ENCODE results near the gene WFIKKN1. TPM values are rescaled to one million over a fixed set of nuclear protein-coding genes. Genes with fewer than 3 reads are reported as not detected.

Gene WFIKKN1
- total and polyA plus RNA-seq, 2 donors (not counting 1 experiment from before 2014, with no cell fraction given), result 0.64 to 0.84 TPM

- Histone ChIP-seq H3K79me2 (ENCODE audit: control insufficient read depth, insufficient read depth, low read length) (peaks cover 5% of the 10 kb centered on the region), H3K4me3 (ENCODE audit: control extremely low read depth in 1 of 5, extremely low read depth in 1 of 5, insufficient read depth in 1 of 5, low read depth in 2 of 5, low read length in 4 of 5) (peak within 1 kb of the TSS; percentile 23 to 84 (median 73)), H3K27ac (ENCODE audit: low read length in 2 of 2) (peak within 1 kb of the TSS; percentile 41 to 79), H2AFZ (ENCODE audit: insufficient read depth, low read depth, low read length, poor library complexity, severe bottlenecking) (peak within 1 kb of the TSS; percentile 94), H3K27me3 (replicated peaks in 1 of 4; ENCODE audit: control extremely low read depth in 1 of 4, control insufficient read depth in 3 of 4, insufficient read depth in 4 of 4, low read length in 3 of 4) (no peaks in the 10 kb centered on the region), H4K20me1 (ENCODE audit: control insufficient read depth, insufficient read depth, low read length, poor library complexity, severe bottlenecking) (peaks cover 31% of the 10 kb centered on the region), H3K36me3 (replicated peaks in 1 of 2; ENCODE audit: control extremely low read depth in 1 of 2, control insufficient read depth in 1 of 2, extremely low read depth in 1 of 2, insufficient read depth in 2 of 2, low read length in 1 of 2) (peaks cover 0 to 28% of the 10 kb centered on the region in 2 experiments), H3K4me2 (replicated peaks; ENCODE audit: low read depth, low read length, poor library complexity, severe bottlenecking) (peak within 1 kb of the TSS; percentile 99), H3K9ac (ENCODE audit: low read length) (peak within 1 kb of the TSS; percentile 91), H3K9me3 (ENCODE audit: control extremely low read depth in 1 of 3, control insufficient read depth in 2 of 3, insufficient read depth in 1 of 3, low read length in 2 of 3) (no peaks in the 10 kb centered on the region), H3K4me1 (ENCODE audit: control insufficient read depth in 2 of 2, insufficient read depth in 2 of 2, low read length in 2 of 2) (peaks cover 15 to 25% of the 10 kb centered on the region in 2 donors)
- H3K27me3 Mint-ChIP-seq, result no peaks in the 10 kb centered on the region
- intact Hi-C loops (cut with micrococcal nuclease), result loop anchor here (1.0 to 5.0 kb wide), 6 partner anchors 11 to 276 kb away; partner anchors contain the start of genes JMJD8, METTL26 and WDR90
- under 1% methylated on average over 78 of the region's 78 CpGs for WGBS (ENCODE audit: insufficient coverage)
- H3K9me3 Mint-ChIP-seq (ENCODE audit: insufficient read depth), result no peaks in the 10 kb centered on the region
- DNase-seq, result peak; percentile 95
- H3K4me3 Mint-ChIP-seq, result peak within 1 kb of the TSS; percentile 86
- H3K27ac Mint-ChIP-seq, result peak within 1 kb of the TSS; percentile 92
- ATAC-seq (ENCODE audit: low read depth), result peak; percentile 99
- ChIA-PET CTCF (interaction anchor here (2.4 kb wide), 1 partner anchor 13 kb away, joined by 7 read pairs; no protein-coding TSS in a partner anchor), POLR2A (interaction anchor here (0.7 to 1.6 kb wide), 2 partner anchors 16 to 31 kb away, joined by 3 to 4 read pairs; partner anchors contain the start of gene JMJD8)
- TF ChIP-seq CTCF (IDR thresholded peaks at IDR 0.05) (peak; percentile 79), EZH2 (IDR thresholded peaks at IDR 0.05; ENCODE audit: borderline replicate concordance, insufficient read depth, low read depth, low read length, poor library complexity, severe bottlenecking) (no peak)
- peaks cover 12% of the 10 kb centered on the region for H3K4me1 Mint-ChIP-seq
Observed at GRCh38 chr16:667780-668518, 37.2 kb downstream of the WFIKKN1 start, which contains the start of gene RHOT2. TSS of gene RHOT2 (plus strand) at chr16:668132. CDS start at chr16:668200, 68 bp downstream.

Data from B cell (primary cell).